GM19438 (cell line): Measurements from ENCODE around the gene TMC7.

Source experiments
- ATAC-seq: cut with Tn5 transposase; IDR thresholded peaks from one replicate; pipeline ENCODE4 v1.9.1; 2021; ENCODE audit warnings: low read depth; ENCODE audit not compliant: unreplicated experiment

The TMC7 gene

GRCh38 chr16:19086322-19087199, 102.8 kb downstream of the TMC7 start:
- peak; percentile 74 for ATAC-seq

DNA sequence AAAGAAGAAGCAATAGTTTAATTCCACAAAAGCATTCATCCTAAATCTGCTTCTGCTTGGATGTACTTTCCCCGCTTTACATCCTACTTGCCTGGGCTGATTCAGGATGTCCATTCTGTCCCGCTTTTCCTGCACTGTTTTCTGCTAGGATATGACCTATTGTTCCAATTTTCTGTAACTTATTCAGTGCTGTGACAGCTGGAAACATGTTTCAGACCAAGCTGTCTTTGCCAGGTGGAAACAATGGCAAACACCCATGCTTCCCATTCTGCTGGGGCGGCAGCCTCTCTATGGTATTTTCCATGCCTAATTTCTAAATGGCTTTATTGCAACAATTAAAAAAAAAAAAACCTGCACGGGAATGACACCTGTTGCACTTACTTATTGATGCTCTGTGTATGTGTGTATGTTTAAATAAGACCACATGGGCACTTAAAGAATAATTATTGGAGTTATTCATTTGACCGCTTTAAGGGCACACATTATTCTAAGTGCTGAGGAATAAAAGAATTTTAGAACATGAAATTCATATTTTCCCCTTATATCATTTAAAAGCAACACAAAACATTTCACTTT, 104.7 kb downstream of the TMC7 start:
- ATAC-seq, result no peak

- no peak for ATAC-seq
Measured at GRCh38 chr16:19089410-19089955, 105.7 kb downstream of the TMC7 start.

DNA sequence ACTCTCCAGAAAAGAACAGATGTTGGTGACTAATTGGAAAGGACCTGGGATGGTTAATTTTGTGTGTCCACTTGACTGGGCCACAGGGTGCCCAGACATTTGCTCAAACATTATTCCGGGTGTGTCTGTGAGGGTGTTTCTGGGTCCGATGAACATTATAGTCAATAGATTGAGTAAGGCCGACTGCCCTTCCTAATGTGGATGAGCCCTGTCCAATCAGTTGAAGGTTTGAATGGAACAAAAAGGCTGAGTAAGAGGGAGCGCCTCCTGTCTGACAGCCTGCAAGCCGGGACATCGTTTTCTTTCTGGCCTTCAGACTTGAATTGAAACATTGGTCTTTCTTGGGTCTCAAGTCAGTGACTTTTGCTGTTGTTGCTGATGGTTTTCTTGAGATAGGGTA, 107.2 kb downstream of the TMC7 start:
- no peak for ATAC-seq

- ATAC-seq, result no peak
Measured at GRCh38 chr16:19092653-19093410, 109.1 kb downstream of the TMC7 start.

GRCh38 chr16:19093631-19094541, 110.2 kb downstream of the TMC7 start:
- no peak for ATAC-seq

GRCh38 chr16:19094542-19095365, 111.0 kb downstream of the TMC7 start:
- ATAC-seq, result no peak

DNA sequence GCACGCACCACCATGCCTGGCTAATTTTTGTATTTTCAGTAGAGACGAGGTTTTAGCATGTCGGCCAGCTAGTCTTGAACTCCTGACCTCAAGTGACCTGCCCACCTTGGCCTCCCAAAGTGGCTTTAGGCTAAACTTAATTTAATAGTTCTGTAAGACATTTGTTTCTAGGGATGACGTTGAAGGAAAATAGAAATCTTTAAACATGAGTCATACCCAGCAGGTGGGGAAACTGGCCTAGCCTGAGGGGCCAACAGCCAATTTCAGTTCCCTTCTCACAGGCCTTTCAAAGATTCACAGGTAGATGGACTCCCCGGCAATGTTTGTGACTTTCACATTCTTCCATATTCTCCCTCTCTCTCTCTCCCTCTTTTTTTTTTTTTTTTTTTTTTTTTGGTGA, 111.9 kb downstream of the TMC7 start:
- peak; percentile 71 for ATAC-seq

DNA sequence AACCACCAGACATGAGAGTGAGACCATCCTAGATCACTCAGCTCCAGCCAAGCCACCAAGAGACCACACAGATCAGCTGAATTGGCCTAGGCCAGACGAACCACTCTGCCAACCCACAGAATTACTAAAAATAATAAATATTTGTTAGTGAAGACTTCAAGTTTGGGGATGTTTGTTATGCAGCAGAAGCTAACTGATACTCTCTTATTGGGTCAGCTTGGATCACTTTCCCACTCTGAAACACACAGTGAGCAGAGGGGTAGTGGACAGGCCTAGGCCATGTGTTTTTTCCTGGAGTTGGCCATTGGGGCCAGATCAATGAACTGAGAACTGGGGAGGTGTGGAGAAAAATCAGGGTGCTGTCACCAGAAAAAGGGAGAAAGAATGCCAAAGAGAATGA, 114.4 kb downstream of the TMC7 start:
- no peak for ATAC-seq

- no peak for ATAC-seq
Measured at GRCh38 chr16:19102187-19102872, 118.6 kb downstream of the TMC7 start.

DNA sequence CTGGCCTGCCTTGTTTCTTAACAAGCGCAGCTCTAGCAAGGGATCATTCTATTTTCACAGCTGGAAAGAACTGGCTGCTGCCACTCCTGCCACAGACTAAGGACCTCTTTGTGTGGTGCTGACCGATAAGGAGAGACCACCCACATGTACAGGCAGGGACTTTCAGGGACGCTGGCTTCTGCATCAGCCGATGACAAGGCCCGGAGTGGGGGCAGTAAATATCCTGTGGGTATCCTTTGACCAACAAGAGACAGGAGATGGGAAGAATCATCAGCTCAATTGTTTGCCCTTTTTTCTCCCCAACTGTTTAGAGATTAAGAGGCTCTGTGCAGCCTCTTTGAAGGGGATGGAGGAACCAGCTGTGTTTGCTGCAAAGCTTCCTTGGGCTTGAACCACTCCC, 120.9 kb downstream of the TMC7 start:
- ATAC-seq, result no peak

DNA sequence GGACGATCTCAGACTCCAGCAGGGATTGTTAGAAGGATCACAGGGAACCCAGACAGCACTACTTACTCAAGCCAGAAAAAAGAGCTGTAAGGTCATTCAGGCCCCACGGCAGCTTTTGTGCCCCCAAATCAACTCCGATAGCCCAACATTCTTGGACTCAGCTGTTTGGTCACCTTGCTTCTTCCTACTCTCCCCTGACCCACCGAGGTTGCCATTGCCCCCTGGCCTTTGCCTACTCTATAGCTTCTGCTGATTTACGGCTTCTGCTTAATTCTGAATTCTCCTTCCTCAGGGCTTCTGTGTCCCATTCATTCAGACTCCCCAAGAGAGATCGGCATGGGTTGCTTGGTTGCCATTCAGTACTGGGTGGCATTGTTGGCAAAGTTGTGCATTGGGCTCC, 121.4 kb downstream of the TMC7 start:
- ATAC-seq, result no peak

GRCh38 chr16:19105891-19106624, 122.3 kb downstream of the TMC7 start:
- ATAC-seq, result no peak

DNA sequence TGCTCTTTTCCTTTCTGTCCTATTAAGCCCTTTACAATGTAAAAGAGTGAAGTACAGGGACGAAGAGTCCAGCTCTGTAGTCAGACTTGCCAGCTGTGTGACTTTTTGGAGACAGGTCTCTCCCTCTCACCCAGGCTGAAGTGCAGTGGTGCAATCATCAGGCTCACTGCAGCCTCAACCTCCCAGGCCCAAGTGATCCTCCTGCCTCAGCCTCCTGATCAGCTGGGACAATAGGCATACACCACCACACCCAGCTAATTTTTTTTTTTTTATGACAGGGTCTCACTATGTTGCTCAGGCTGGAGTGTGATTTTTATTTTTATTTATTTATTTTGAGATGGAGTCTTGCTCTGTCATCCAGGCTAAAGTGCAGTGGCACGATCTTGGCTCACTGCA, 122.9 kb downstream of the TMC7 start:
- no peak for ATAC-seq

DNA sequence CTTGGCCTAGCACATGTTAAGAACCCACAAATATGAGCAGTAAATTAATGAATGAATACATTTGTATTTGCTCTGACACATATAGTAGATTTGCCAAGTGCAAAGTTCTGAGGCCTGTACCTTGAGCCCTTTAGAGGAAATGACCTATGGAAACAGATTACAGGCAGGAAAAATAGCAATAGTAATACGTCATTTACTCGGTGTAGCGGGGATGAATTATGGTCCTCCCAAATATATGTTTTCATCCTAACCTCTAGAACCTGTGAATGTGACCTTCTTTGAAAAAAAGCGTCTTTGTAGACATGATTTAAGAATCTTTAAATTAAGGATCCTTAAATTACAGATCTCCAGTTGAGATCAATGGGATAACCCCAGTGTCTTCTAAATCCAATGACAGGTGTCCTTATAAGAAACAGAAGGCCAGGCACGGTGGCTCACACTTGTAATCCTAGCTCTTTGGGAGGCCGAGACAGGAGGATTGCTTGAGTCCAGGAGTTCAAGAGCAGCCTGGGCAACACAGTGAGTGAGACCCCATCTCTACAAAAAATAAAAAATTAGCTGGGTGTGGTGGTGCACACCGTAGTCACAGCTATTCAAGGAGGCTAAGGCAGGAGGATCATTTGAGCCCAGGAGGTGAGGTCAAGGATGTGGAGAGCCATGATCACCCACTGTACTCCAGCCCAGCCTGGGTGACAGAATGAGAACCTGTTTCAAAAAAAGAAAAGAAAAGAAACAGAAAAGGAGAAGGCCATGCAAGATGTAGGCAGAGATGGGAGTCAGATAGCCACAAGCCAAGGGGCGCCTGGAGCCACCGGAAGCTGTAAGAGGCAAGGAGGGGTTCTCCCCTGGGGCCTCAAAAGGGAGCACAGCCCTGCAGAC, 124.9 kb downstream of the TMC7 start:
- no peak for ATAC-seq

DNA sequence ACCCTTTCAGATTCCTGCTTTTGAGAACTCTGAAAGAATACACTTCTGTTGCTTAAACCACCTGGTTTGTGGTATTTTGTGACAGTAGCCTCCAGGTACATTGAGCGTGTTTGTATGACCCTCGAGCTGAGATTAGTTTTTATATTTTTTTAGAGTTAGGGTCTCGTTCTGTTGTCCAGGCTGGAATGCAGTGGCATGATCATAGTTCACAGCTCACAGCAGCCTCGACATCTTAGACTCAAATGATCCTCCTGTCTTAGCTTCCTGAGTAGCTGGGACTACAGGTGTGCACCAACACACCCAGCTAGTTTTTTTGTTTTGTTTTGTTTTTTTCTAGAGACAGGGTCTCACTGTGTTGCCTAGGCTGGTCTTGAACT, 125.5 kb downstream of the TMC7 start:
- no peak for ATAC-seq
